ENCODE data around the gene RAC2. TPM values are rescaled to one million over a fixed set of nuclear protein-coding genes. Genes with fewer than 3 reads are reported as not detected.

The RAC2 gene
- 5.7 TPM for total RNA-seq

DNA sequence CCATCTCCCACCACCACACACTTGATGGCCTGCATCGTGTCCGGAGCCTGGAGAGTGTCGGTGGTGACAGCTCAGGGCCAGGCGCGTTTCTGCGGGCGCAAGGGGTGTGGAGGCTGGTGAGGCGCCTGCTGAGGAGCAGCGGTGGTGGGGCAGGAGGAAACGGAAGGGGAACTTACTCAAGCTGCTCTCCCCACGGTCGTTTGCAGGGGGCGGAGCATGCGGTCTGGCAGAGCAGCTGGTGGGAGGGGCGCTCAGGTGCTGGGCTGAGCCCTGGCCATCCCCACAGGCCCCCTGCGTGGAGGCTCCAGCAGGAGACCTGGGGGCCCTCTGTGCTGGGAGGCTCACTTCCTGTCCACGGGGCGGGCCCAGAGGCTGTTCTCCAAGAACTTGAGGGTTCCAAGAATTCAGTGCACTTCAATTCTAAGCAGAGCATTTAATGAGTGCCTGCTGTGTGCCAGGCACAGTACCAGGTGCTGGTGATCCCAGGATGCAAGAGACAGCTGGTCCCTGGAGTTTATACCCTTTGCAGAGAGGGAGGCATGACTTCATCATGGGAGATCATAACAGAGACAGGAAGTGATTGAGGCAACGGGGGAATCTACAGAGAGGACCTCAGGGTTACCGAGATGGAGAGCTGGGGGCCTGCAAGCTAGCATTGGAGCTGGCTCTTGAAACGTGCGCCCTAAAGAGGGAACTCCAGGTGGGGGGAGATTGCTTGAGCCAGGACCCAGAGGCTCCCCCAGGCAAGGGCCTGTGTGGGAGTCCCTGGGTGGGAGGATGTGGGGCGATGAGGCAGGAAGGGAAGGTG lies at the start of gene RAC2:
TSS of gene RAC2 (minus strand) at position 156 of the 808 bp plus-strand sequence. CDS start at position 35, 121 bp downstream.
- no peak for DNase-seq

DNA sequence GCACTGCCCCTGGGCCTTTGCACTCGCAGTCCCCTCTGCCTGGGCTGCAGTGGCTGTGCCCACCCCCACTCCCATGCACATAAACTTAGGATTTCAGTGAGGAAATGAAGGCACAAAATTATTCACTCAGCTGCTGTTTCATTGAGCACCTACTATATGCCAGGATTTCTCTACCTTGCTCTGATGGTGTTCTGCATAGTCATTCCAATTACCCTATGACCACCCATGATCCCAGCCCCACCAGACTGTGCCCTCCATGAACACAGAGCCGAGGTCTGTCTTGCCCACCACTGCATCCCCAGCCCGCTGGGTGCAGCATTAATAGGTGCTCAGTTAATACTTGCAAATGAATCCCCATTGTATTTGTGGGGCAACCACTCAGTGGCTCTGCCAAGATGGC lies 49.1 kb upstream of the RAC2 start:
- DNase-seq = no peak

DNA sequence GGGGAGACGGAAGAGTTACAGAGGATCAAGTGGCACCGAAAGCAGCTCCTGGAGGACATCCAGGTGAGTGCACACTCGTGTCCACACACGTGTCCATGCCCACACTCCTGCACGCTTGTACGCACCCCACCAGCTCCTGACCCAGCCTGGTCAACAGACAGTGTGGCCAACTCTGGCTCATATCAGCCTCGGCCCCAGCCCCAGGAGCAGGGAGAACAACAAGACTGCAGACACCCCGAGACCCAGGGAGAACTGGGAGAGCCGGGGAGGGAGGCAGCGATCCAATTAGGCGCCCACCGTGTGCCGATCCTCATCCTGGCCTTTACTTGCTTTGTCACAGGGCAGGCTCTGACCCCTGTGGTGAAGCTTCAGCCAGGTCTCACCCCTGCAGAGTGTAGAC lies 48.6 kb upstream of the RAC2 start:
- DNase-seq = no peak

DNA sequence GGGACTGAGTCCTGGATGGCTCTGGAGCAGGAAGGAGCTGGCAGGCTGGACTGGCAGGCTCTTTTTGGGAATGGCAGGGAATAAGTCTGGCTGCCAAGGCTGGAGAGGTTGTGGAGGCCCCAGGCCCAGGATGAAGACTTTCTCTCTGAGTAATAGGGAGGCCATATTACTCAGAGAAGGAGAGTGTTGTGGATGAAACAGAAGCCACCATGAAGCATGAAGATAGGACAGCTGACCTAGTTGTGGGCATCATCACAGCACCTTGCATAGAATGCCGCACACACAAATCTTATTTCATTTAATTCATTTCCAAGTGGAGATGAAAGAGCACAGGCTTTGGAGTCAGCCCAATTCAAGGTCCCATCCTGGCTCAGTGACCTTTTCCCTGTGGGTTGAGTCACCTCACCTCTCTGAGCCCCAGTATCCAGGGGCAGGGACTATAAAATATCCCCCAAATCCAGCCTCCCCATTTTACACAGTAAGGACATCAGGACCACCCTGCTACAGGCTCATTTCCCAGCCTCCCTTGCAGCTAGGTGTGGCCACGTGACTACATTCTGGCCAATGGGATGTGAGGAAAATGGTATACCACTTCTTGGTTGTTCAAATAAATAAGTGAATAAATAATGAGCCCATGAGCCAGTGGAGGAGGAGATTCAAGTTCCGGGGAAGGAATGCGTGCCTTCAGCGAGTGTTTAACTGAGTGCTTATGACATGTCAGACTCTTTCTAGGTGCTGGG lies 47.7 kb upstream of the RAC2 start:
- no peak for DNase-seq

DNA sequence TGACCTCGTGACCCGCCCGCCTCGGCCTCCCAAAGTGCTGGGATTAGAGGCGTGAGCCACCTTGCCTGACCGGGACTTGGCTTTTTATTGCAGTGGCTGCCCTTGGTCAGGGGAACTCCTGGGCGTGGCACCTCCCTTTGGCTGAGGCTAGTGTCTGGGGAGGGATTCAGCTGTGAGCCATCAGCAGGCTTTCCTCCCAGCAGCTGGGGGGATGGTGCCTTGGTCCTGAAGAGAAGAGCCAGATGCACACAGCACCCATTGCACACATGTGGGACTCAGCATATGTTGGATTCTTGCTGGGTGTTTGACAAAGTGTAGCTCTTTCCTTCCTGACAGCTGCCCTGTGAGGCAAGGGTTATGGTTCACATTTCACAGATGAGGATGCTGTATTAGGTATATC lies 46.7 kb upstream of the RAC2 start:
- DNase-seq = no peak

DNA sequence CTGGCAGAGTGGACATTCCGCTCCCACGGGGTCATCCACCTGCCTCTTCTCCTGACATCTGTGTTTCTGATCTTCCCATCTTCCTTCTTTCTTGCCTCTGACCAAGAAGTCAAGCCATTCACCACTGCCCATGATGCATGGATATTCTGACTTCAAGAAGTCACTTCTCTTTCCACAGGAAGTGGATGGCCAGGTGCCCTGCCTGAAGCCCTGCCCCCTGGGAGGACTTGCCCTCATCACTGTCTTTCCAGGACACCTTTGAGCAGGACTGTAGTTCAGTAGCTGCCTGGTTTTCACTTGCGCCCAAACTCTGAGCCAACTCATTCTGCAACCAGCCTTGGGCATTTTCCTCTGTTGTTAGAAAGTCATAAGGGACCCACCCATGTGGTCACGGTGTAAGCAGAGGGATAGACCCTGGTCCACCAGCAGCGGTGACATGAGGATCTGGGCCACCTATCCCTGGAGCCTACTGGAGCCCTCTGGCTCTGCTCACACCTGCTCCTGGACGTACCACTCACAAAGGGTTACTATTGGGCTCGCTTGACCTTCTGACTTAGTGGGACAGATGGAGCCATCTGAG lies 45.2 kb upstream of the RAC2 start:
- DNase-seq = no peak

DNA sequence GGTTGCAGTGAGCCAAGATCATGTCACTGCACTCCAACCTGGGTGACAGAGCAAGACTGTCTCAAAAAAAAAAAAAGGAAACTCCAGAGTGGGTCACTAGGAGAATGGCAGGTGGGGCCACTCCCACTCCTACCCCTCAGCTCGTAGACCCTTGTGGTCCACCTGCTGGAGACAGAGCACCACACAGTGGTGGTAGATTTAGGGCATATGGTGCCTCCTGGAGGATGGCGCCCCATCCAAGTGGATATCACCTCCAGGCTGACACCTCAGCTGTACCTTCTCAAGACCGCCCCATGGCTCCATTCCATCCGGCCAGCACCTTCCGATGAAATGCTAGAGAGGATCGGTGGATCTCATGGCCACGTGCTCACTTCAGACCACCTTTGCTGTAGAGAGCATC lies 44.5 kb upstream of the RAC2 start:
- DNase-seq = no peak

DNA sequence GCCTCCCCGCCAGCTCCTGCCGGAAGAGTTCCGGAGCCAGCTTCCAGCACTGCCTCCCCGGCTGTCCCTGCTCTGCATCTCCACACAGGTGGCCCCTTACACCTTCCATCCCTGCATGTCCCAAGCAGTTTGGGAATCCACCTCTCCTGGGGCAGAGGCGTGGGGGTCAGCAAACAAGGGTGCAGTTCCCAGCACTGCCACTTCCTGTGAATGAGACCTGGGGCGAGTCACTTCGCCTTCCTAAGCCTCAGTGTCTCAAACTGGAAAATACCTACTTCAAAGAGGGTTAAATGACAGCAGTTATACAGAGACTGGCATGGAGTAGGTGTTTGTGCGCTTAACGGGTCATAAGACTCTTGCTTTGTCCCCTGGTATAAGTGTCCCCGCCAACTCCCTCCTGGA lies 43.5 kb upstream of the RAC2 start:
- DNase-seq = no peak

DNA sequence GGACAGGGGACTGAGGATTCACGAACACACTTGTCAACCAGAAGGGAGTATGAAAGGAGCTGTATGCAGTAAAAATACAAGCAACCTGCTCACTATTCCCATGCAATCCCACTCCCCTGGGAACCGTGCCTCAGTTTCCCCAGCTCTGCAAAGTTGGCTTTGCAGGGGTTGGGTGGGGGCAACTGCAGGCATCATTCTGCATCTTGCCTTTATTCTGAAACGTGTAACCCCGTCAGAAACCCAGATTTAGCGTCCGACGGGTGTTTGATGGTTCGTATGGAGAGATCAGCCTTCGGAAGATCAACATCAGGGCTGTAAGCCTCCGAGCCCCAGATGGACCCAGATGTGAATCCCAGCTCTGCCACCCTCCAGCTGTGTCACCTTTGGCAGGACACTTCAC lies 41.9 kb upstream of the RAC2 start:
- DNase-seq = no peak

DNA sequence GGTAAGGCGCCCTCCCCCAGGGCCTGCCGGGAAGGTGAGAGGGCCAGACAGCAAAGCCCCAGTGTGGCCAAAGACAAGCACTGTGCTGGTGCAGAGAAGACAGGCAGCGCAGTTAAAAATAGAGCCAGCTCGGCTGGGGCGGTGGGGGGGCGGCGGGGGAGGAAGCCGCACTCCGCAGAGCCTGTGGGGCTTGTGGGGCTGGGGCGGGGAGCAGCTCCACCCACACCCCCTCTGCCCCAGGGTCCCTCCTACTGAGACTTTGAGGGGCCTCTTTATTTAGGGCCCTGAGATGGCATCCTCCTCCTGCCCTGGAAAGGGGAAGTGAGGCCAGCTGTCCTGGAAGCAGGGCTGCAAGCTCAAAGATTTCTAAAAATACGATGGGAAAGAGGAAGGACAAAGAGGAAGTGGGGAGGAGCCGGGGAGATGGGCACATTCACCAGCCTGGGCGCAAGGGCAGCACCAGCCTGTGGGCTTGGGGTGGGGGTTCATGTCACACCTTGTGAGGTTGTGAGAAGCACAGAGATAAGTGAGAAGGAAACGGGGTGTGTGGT lies 40.8 kb upstream of the RAC2 start:
- DNase-seq = no peak

DNA sequence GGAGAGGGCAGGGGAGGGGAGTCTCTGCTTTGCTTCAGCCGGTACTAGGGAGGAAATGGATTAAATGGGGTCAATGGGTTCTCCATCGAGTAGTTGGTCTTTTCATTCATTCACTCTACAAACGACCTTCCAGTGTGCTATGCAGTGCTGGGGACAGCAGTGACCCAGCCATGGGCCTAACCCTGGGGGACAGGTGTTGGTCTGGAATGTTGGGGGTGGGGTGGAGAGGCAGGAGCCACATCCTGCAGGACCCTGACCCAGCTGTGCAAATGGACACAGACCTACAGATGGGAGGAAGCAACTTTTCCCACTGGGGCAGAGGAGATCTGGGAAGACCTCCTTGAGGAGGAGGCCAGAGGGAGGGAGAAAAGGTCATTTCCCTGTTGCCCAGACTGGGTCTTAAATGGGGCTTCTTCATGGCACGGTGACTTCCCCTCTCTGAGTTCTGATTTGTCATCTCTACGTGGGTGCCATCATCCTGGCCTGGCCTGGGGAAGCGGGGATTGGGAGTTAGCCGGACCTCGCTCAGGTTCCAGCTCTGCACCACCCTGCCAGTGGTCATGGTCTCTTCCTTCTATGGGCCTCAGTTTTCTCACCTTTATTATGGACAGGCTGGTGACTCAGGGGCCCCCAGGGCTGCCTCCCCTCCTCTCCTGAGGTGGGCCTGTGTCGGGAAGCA lies 40.2 kb upstream of the RAC2 start:
- DNase-seq = no peak

DNA sequence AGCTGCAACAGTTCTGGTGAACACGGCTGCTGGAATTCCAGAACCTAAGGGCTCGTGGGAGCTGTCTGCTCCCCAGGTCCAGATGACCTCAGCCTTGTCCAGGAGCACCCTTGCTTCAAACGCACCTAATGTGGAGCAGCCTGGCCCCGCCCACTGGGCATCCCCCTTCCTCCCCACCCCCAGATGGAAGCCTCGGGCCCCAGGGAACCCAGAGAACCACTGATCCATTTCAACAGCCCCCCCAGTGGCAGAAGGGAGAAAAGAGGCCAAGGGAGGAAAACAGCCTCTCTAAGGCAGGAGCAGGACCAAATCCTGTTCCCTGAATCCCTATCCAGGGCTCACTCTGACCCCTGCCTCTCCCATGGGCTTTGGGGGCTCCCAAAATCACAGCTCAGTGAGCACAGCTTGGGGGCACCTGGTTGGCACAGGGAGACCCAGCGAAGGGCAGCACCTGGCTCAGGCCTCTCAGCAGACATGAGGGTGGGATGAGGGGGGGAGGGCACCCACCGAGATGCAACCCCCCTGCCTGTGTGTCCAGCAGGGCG lies 39.4 kb upstream of the RAC2 start:
- DNase-seq = no peak

DNA sequence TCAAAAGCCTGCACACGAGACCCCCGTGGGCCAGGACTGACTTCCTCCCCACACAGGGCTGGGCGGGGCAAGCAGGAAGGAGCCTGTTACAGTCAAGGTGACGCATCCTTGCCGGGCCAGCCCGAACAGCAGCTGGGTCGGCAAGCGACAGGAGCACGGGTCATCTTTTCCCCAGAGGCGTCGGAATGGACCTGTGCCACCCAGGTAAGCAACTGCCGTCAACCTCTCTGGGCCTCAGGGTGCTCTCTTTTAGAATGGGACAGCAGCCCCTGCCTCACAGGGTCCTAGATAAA lies 38.3 kb upstream of the RAC2 start, which contains the start of gene CYTH4:
TSS of gene CYTH4 (plus strand) at position 124 of the 293 bp plus-strand sequence. CDS start at position 186, 62 bp downstream.
- DNase-seq = no peak

DNA sequence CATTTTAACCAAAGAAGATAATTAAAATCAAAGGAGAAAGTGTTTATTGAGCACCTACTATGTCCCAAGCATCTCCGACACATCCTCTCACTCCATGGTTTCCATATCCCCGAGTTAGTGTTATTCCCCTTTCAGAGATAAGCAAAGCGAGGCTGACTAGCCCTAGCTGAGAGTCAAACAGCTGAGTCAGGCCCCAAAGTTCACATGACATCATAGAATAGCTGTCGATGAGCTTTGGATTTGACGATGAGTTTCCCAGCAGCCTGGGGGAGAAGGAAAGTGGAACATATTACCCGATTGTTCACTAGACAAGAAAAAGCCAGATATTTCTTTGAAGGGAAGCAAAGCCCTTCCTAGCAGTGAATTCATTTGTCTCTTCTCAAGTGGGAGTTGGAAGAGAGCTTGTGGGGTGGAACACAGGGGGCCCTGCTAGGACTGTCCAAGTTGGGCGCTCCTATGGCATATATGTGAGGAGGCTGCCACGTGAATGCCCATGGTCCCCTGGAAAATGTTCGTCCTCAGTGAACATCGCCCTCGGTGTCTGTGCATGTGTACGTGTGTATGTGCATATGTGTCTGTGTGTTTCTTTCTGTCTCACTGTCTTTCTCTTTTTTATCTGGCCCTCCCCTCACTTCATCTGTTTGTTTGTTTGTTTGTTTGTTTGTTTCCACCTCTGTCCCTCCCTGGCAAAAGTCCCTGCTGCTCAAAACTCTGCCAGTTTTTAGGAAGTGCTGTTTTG lies 37.7 kb upstream of the RAC2 start:
- no peak for DNase-seq

DNA sequence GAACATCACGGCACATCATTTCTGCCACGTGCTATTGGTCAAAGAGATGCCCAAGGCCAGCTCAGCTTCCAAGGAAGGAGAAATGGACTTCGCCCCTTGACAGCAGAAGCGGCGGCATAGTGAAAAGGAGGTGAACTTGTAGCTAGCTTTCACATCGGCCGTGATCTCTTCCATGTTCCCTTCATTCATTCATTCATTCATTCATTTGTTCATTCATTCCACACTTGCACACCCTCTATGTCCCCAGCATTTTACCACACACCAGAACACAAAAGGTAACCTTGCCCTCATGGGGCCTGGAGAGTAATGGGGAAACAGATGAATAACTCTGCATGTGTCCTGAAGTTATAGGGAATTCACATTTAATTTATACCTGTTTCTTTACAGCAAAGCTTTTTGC lies 37.1 kb upstream of the RAC2 start:
- no peak for DNase-seq

DNA sequence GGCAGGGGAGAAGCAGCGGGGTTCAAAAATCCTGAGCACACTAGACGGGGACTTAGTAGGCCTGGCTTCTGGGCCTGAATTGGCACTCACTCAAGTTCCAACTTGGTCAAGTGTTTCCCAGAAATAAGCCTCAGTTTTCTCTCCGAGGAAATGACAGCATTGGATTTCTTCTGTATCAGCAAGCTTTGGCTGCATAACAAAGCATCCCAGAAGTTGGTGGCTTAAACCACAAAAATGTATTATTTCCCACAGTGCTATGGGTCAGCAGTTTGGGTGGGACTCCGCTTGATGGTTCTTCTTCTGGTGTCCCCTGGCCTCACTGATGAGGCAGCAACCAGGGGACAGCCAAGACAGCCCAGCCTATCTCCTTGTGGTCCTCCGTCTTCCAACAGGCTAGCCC lies 36.6 kb upstream of the RAC2 start:
- no peak for DNase-seq

DNA sequence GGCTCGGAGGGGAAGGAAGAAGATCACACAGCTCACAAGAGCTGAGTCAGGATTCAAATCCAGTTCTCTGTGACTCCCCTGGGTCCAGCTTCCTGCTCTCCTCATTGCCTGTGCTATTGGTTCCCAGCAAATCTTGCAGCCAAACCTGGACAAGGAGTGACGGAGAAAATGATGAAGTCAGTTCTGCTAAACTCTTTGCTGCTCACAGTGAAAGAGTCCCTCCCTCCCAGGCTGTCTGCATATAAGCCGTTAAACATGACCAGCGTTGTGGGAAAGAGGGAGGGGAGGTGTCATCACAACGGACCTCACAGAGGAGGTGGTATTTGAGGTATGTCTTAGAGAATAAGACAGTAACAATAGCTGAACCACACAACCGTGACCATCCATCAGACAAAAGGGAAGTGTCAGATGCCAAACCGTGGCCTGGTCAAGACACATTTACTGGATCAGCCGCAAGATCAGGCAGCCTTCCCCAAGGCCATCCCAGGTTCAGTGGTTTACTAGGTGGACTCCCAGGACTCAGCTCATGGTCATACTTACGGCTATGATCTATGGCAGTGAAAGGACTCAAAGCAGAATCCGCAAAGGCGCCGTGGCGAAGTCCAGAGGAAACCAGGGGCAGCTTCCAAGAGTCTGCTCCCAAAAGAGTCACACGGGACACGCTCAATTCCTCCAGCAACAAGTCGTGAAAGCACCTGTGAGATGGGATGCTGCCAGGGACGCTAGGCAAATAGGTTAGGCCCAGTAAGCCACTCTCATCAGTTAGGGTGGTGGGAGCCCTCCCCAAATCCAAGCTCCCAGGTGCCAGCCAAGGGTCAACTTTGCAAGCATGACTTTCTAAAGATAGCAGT lies 35.5 kb upstream of the RAC2 start:
- DNase-seq = no peak

DNA sequence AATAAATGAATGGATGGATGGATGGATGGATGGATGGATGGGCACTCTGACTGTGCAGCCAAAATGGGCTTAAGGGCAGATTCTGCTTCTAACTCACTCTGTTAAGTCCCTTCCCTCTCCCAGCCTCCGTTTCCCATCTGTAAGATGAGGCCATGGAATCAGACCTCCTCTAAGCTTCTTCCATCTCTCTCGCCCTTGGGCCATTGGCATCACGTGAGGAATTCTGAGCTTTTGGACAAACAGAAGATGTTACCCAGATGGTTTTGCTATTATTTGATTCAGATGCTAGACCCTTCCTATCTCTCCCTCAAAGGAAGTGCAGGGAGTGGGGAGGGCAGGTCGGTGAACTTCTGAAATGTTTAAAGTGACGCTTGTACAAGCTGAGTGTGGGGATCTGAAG lies 34.2 kb upstream of the RAC2 start:
- no peak for DNase-seq

DNA sequence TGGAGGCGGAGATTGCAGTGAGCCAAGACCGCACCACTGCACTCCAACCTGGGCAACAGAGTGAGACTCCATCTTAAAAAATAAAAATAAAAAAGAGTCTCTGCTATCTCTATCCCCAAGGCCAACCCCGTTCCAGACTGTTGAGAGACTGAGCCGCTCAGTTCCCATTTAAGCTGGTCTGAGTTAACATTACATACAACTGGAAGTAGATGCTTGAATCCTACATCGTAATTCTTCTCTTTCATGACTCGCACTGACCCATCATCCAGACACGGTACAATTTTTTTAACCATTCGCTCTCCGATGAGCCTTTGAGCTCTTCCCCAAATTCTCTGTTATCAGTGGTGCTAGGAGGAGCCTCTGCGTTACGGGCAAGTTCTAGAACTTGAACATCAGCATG lies 33.3 kb upstream of the RAC2 start:
- DNase-seq = no peak

DNA sequence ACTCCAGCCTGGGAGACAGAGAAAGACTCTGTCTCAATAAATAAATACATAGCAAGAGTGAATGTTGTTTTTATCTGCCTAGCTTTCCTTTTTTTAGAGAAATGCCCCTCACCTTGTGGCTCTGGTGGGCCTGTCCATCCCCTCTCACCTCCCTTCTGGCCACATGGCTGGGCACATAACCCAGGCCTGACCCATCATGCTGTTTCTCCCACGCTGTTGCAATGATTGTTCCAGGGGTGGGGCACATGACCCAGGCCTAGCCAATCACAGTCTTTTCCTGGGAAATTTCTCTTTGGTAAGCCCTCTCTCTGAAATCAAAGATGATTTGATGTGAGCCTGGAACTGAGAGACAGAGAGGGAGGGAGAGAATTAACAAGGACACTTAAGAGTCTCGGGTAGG lies 32.7 kb upstream of the RAC2 start:
- DNase-seq = no peak

DNA sequence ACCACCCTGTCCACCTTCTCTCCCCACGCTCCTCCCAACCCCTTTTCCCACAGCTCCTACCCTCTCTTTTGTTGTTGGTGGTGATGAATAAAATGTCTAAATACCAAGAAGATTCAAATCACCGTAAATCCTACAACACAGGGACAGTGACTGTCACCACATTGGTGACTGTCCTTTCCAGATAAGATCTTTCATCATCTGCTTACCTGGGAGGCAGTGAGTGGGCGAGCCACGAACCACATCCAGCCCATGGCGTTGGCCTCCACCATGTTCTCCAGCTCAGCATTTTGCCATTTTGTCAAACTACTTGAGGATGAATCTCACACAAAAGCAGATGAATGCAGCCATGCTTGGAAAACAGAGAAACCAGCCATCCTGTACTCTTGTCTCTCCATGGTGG lies 31.6 kb upstream of the RAC2 start:
- DNase-seq = no peak

Measured in skin of body (tissue), 2 donors.